ENCODE results near the gene AUTS2.

Gene AUTS2

DNA sequence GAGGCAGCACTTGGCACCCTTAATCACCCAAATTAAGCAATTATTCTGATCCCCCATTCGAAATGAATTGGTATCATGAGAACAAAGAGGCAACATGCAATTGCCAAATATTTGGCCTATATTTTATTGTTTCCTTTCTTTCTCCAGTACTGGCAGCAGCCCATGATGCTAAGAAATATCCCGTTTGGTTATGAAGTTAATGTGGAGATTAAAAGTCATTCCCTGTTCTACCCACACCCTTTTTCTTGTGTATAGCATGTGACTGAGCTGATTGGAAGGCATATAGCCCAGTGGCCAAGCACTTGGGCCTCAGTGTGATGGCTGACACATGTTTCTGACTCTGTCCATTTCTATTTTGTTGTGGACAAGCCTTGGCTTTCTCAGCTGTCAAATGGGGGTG lies 841.4 kb downstream of the AUTS2 start:
- Histone ChIP-seq H3K36me3 (ENCODE audit: low read length) (no peaks in the 10 kb centered on the region), H3K27me3 (ENCODE audit: low read length) (no peaks in the 10 kb centered on the region), H3K4me2 (ENCODE audit: low read depth, low read length, poor library complexity, severe bottlenecking) (no peak overlapping the region), H3K79me2 (ENCODE audit: insufficient read depth, low read length) (no peaks in the 10 kb centered on the region), H2AFZ (ENCODE audit: low read depth, low read length, severe bottlenecking) (no peak overlapping the region), H3K4me3 (ENCODE audit: insufficient read depth, low read length, poor library complexity, severe bottlenecking) (no peak overlapping the region), H3K27ac (ENCODE audit: low read depth, low read length) (no peak overlapping the region), H3K9me3 (ENCODE audit: insufficient read depth, low read length) (no peaks in the 10 kb centered on the region), H3F3A (ENCODE audit: insufficient read depth) (no peaks in the 10 kb centered on the region), H4K20me1 (ENCODE audit: low read depth, low read length) (no peaks in the 10 kb centered on the region), H3K9ac (ENCODE audit: low read length) (no peak overlapping the region), H3K9me2 (replicated peaks; ENCODE audit: insufficient read depth, low read length) (no peaks in the 10 kb centered on the region)
- TF ChIP-seq, protein P1, sequence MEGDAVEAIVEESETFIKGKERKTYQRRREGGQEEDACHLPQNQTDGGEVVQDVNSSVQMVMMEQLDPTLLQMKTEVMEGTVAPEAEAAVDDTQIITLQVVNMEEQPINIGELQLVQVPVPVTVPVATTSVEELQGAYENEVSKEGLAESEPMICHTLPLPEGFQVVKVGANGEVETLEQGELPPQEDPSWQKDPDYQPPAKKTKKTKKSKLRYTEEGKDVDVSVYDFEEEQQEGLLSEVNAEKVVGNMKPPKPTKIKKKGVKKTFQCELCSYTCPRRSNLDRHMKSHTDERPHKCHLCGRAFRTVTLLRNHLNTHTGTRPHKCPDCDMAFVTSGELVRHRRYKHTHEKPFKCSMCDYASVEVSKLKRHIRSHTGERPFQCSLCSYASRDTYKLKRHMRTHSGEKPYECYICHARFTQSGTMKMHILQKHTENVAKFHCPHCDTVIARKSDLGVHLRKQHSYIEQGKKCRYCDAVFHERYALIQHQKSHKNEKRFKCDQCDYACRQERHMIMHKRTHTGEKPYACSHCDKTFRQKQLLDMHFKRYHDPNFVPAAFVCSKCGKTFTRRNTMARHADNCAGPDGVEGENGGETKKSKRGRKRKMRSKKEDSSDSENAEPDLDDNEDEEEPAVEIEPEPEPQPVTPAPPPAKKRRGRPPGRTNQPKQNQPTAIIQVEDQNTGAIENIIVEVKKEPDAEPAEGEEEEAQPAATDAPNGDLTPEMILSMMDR (IDR thresholded peaks at IDR 0.05; ENCODE audit: insufficient read depth, low read length, poor library complexity, severe bottlenecking): no peak
- no peak for TF ChIP-seq EZH2phosphoT487 (conservative IDR thresholded peaks at IDR 0.05; ENCODE audit: low read length)

DNA sequence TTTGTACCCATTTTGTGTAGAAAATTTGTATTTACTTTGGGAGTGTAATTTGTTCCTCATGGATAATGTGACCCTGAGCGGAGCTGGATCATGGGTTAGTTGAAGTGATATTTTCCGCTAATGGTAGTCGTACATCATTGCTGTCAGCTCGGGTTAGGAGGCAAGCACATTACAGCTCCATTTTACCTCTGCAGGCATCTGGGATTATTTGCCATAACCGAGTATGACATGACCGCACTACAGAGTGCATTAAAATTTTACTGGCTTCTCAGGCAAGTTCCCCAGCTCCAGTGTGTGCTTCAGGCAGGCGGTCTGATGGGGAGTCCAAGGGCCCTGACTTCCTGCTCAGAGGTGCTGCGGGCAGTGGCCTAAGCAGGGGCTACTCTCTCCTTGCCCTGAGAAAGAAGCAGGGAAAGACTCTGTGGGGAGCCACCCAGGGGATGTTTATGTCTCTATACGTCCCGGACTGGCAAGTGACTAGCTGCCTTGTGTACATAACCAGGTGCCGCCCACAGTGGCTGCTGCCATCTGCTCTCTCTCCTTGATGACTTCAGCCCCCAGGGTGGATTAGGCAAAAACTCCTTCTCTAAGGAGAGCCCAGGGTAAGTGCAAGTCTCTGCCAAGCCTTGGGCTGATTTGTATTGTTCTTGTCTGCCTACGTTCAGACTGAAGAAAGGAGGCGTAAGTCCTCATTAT lies 848.3 kb downstream of the AUTS2 start:
- Histone ChIP-seq H3K4me3 (ENCODE audit: insufficient read depth, low read length, poor library complexity, severe bottlenecking) (no peak overlapping the region), H3K36me3 (ENCODE audit: low read length) (no peaks in the 10 kb centered on the region), H3K79me2 (ENCODE audit: insufficient read depth, low read length) (no peaks in the 10 kb centered on the region), H4K20me1 (ENCODE audit: low read depth, low read length) (no peaks in the 10 kb centered on the region), H3K27me3 (ENCODE audit: low read length) (no peaks in the 10 kb centered on the region), H2AFZ (ENCODE audit: low read depth, low read length, severe bottlenecking) (no peak overlapping the region), H3K4me2 (ENCODE audit: low read depth, low read length, poor library complexity, severe bottlenecking) (no peak overlapping the region), H3K27ac (ENCODE audit: low read depth, low read length) (no peak overlapping the region), H3K9me2 (replicated peaks; ENCODE audit: insufficient read depth, low read length) (no peaks in the 10 kb centered on the region), H3F3A (ENCODE audit: insufficient read depth) (no peaks in the 10 kb centered on the region), H3K9me3 (ENCODE audit: insufficient read depth, low read length) (no peaks in the 10 kb centered on the region), H3K9ac (ENCODE audit: low read length) (no peak overlapping the region)
- TF ChIP-seq, protein P1 (IDR thresholded peaks at IDR 0.05; ENCODE audit: insufficient read depth, low read length, poor library complexity, severe bottlenecking): no peak
- no peak for TF ChIP-seq EZH2phosphoT487 (conservative IDR thresholded peaks at IDR 0.05; ENCODE audit: low read length)

DNA sequence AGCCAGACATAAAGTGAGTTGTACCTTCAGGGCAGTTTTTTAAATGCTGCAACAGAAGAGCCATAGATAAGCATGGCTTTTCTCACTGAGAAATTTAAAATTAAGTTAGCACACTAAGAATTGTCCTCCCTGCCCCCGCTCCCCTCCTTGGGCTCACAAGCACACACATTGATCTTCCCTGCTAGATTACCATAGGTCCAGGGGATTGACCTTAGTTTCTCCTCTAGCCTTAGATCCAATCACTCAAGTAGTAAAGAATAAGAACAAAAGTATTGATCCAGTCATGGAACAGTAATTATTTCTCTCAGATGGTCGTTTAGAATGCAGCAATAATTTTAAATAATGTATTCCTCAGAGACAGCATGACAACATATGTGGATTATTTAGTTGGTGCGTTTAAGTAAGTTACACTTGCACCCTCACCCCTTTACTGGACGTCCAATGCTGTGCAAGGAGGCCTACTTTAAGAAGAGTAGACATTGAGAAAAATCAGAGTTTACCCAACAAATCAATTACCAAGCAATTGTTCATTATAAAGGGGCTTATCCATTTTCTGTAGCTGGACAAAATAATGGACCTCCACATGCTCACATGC lies 850.1 kb downstream of the AUTS2 start:
- H3K4me3 ChIP-seq (ENCODE audit: insufficient read depth, low read length, poor library complexity, severe bottlenecking): no peak overlapping the region
- no peak overlapping the region for H3K9ac ChIP-seq (ENCODE audit: low read length)
- no peaks in the 10 kb centered on the region for H3F3A ChIP-seq (ENCODE audit: insufficient read depth)
- H3K79me2 ChIP-seq (ENCODE audit: insufficient read depth, low read length): no peaks in the 10 kb centered on the region
- no peak overlapping the region for H3K27ac ChIP-seq (ENCODE audit: low read depth, low read length)
- no peaks in the 10 kb centered on the region for H4K20me1 ChIP-seq (ENCODE audit: low read depth, low read length)
- no peaks in the 10 kb centered on the region for H3K36me3 ChIP-seq (ENCODE audit: low read length)
- no peaks in the 10 kb centered on the region for H3K9me2 ChIP-seq (replicated peaks; ENCODE audit: insufficient read depth, low read length)
- TF ChIP-seq EZH2phosphoT487 (conservative IDR thresholded peaks at IDR 0.05; ENCODE audit: low read length): no peak
- TF ChIP-seq, protein P1 (IDR thresholded peaks at IDR 0.05; ENCODE audit: insufficient read depth, low read length, poor library complexity, severe bottlenecking): no peak
- no peak overlapping the region for H2AFZ ChIP-seq (ENCODE audit: low read depth, low read length, severe bottlenecking)
- no peaks in the 10 kb centered on the region for H3K27me3 ChIP-seq (ENCODE audit: low read length)
- H3K4me2 ChIP-seq (ENCODE audit: low read depth, low read length, poor library complexity, severe bottlenecking): no peak overlapping the region
- no peaks in the 10 kb centered on the region for H3K9me3 ChIP-seq (ENCODE audit: insufficient read depth, low read length)

All from SU-DHL-6 (cell line).